NCI-H187 (cell line): ENCODE measurements around the gene SWI5.
"Not testable (repeated sequence)": the region's sequence is repeated elsewhere in the genome, so short reads cannot be mapped to it uniquely, and the experiment has no call there.

Experiments used
- DNase-seq, 2 experiments: peaks; one replicate each; lab custom pipeline; 2025; lab: John Stamatoyannopoulos, UW

SWI5 gene

GRCh38 chr9:128279088-128280073 lies 3.3 kb downstream of the SWI5 start:
- not testable (repeated sequence) for DNase-seq

GRCh38 chr9:128280084-128280622 lies 4.1 kb downstream of the SWI5 start:
- DNase-seq: no peak

- DNase-seq: no peak
Observed at GRCh38 chr9:128282500-128282899, 6.4 kb downstream of the SWI5 start.

- DNase-seq: no peak
Observed at GRCh38 chr9:128285033-128285784, 9.1 kb downstream of the SWI5 start.

GRCh38 chr9:128286440-128286839 lies 10.4 kb downstream of the SWI5 start:
- no peak for DNase-seq

- no peak for DNase-seq
Observed at GRCh38 chr9:128288273-128289004, 12.4 kb downstream of the SWI5 start.

- no peak for DNase-seq
Observed at GRCh38 chr9:128292009-128292408, 15.9 kb downstream of the SWI5 start.

- no peak for DNase-seq
Observed at GRCh38 chr9:128293091-128293490, 17.0 kb downstream of the SWI5 start.

GRCh38 chr9:128294142-128294541 lies 18.1 kb downstream of the SWI5 start:
- no peak for DNase-seq

GRCh38 chr9:128296340-128297220 lies 20.5 kb downstream of the SWI5 start:
- DNase-seq: no peak

- DNase-seq: no peak
Observed at GRCh38 chr9:128297221-128297773, 21.2 kb downstream of the SWI5 start.

GRCh38 chr9:128298535-128299482 lies 22.7 kb downstream of the SWI5 start:
- no peak for DNase-seq

- DNase-seq: no peak
Observed at GRCh38 chr9:128304136-128304970, 28.3 kb downstream of the SWI5 start.

- DNase-seq: no peak
Observed at GRCh38 chr9:128304971-128305288, 28.9 kb downstream of the SWI5 start.

- no peak for DNase-seq
Observed at GRCh38 chr9:128309551-128309950, 33.5 kb downstream of the SWI5 start.

- DNase-seq: no peak
Observed at GRCh38 chr9:128310461-128310860, 34.4 kb downstream of the SWI5 start.

- DNase-seq: no peak
Observed at GRCh38 chr9:128314697-128315096, 38.6 kb downstream of the SWI5 start.

GRCh38 chr9:128316421-128316820 lies 40.3 kb downstream of the SWI5 start:
- DNase-seq: no peak

GRCh38 chr9:128317629-128318028 lies 41.6 kb downstream of the SWI5 start:
- DNase-seq: no peak
